HG03066 (cell line): ENCODE data around the gene UBQLN1.
"Not testable (repeated sequence)": the region's sequence is repeated elsewhere in the genome, so short reads cannot be mapped to it uniquely, and the experiment has no call there.

Experiments used
- ATAC-seq: cut with Tn5 transposase; IDR thresholded peaks from one replicate; pipeline ENCODE4 v1.9.1; 2021; ENCODE audit warnings: low read depth; ENCODE audit not compliant: unreplicated experiment

UBQLN1 gene

GRCh38 chr9:83707768-83708514 lies at the start of gene UBQLN1:
Gene UBQLN1 (minus strand): TSS chr9:83707958. CDS start chr9:83707679, 279 bp downstream.
- ATAC-seq: peak; percentile 70

GRCh38 chr9:83754383-83754977 lies 46.7 kb upstream of the UBQLN1 start:
- ATAC-seq: peak; percentile 95

GRCh38 chr9:83749706-83750105 lies 41.9 kb upstream of the UBQLN1 start:
- ATAC-seq: no peak

- no peak for ATAC-seq
Measured at GRCh38 chr9:83744206-83744605, 36.4 kb upstream of the UBQLN1 start.

- ATAC-seq: no peak
Measured at GRCh38 chr9:83733739-83734138, 26.0 kb upstream of the UBQLN1 start.

- not testable (repeated sequence) for ATAC-seq
Measured at GRCh38 chr9:83728591-83729368, 21.0 kb upstream of the UBQLN1 start.

- no peak for ATAC-seq
Measured at GRCh38 chr9:83724436-83724835, 16.7 kb upstream of the UBQLN1 start.

GRCh38 chr9:83722726-83723495 lies 15.2 kb upstream of the UBQLN1 start:
- no peak for ATAC-seq

GRCh38 chr9:83721509-83721908 lies 13.8 kb upstream of the UBQLN1 start:
- ATAC-seq: no peak

- ATAC-seq: no peak
Measured at GRCh38 chr9:83715794-83716193, 8.0 kb upstream of the UBQLN1 start.

GRCh38 chr9:83715221-83715620 lies 7.5 kb upstream of the UBQLN1 start:
- no peak for ATAC-seq

GRCh38 chr9:83714329-83714728 lies 6.6 kb upstream of the UBQLN1 start:
- ATAC-seq: no peak

GRCh38 chr9:83708515-83709158 lies 879 bp upstream of the UBQLN1 start:
- peak; percentile 58 for ATAC-seq

- ATAC-seq: peak; percentile 48
Measured at GRCh38 chr9:83707518-83707767, 315 bp downstream of the UBQLN1 start.

- ATAC-seq: peak; percentile 15
Measured at GRCh38 chr9:83706676-83707517, 861 bp downstream of the UBQLN1 start.

- not testable (repeated sequence) for ATAC-seq
Measured at GRCh38 chr9:83705219-83705651, 2.5 kb downstream of the UBQLN1 start.

GRCh38 chr9:83701769-83702168 lies 6.0 kb downstream of the UBQLN1 start:
- ATAC-seq: no peak

- no peak for ATAC-seq
Measured at GRCh38 chr9:83701286-83701685, 6.5 kb downstream of the UBQLN1 start.

GRCh38 chr9:83699615-83700014 lies 8.1 kb downstream of the UBQLN1 start:
- ATAC-seq: no peak
